Head of caudate nucleus (tissue), 42 donors: ENCODE data around the gene RGS3.
A peak's percentile ranks its signal among the peaks of the same experiment; 100 is the strongest.

Source experiments
- DNase-seq, 42 donors: peaks; one replicate each; pipeline versions ENCODE4 v3.0.0 to v3.0.0-alpha.2; 2020 to 2021; ENCODE audit warnings: mixed read lengths in 7 of 42
- intact Hi-C: fragments of 100-400 bp; cut with DNase I; formaldehyde crosslinking; loops from one replicate; pipeline ENCODE4 v1.15.0; 2022

Gene RGS3

GRCh38 chr9:113558632-113559502 is 95.3 kb downstream of the RGS3 start:
- DNase-seq = peak in 24 of 42 donors; percentile 24 to 81 (median 57)
- intact Hi-C loops = no loop called here

GRCh38 chr9:113559834-113560800 is 96.6 kb downstream of the RGS3 start:
- peak in 8 of 42 donors; percentile 7 to 36 (median 14) for DNase-seq
- intact Hi-C loops = no loop called here

GRCh38 chr9:113562653-113563381 is 99.3 kb downstream of the RGS3 start:
- intact Hi-C loops = no loop called here
- DNase-seq = peak in 12 of 42 donors; percentile 14 to 69 (median 29)

- DNase-seq = peak in 5 of 42 donors; percentile 10 to 35 (median 17)
- intact Hi-C loops = no loop called here
These were observed 100.4 kb downstream of the RGS3 start for GRCh38 chr9:113563826-113564497.

GRCh38 chr9:113564498-113565237 is 101.1 kb downstream of the RGS3 start:
- DNase-seq = peak in 41 of 42 donors; percentile 37 to 84 (median 71)
- intact Hi-C loops = no loop called here

GRCh38 chr9:113566016-113566711 is 102.6 kb downstream of the RGS3 start:
- intact Hi-C loops = no loop called here
- peak in 8 of 42 donors; percentile 13 to 57 (median 32) for DNase-seq

GRCh38 chr9:113566712-113567071 is 103.2 kb downstream of the RGS3 start:
- intact Hi-C loops = no loop called here
- peak in 7 of 42 donors; percentile 3 to 36 (median 18) for DNase-seq

- intact Hi-C loops = no loop called here
- peak in 8 of 42 donors; percentile 2 to 34 (median 10) for DNase-seq
These were observed 104.0 kb downstream of the RGS3 start for GRCh38 chr9:113567361-113568080.

GRCh38 chr9:113568081-113568435 is 104.5 kb downstream of the RGS3 start:
- DNase-seq = peak in 5 of 42 donors; percentile 1 to 30 (median 12)
- intact Hi-C loops = no loop called here

GRCh38 chr9:113568571-113569321 is 105.2 kb downstream of the RGS3 start:
- peak in 6 of 42 donors; percentile 12 to 39 (median 18) for DNase-seq
- intact Hi-C loops = no loop called here

- intact Hi-C loops = no loop called here
- peak in 1 of 42 donors; percentile 2 for DNase-seq
These were observed 106.0 kb downstream of the RGS3 start for GRCh38 chr9:113569472-113570060.

GRCh38 chr9:113570106-113570505 is 106.6 kb downstream of the RGS3 start:
- peak in 5 of 42 donors; percentile 7 to 26 (median 9) for DNase-seq
- intact Hi-C loops = no loop called here

- intact Hi-C loops = no loop called here
- DNase-seq = peak in 3 of 42 donors; percentile 0 to 29 (median 5)
These were observed 107.5 kb downstream of the RGS3 start for GRCh38 chr9:113570749-113571711.
